Astrocyte of the spinal cord (primary cell): ENCODE data around the gene TRIOBP.

Experiments
- DNase-seq: peaks from one replicate; pipeline ENCODE4 v3.0.0; 2011; ENCODE audit warnings: low read depth, low spot score
- H3K4me3 ChIP-seq: 2 replicates; pipeline ENCODE4 v1.5.1; 2011; ENCODE audit warnings: low read depth, mild to moderate bottlenecking, low read length, moderate library complexity
- in situ Hi-C: cut with HindIII; loops from 2 replicates; pipeline ENCODE4 v1.10.0; 2017; ENCODE audit warnings: low sequenced_read_pairs
- TF ChIP-seq, protein P1 (sequence below): IDR thresholded peaks from 2 replicates; pipeline ENCODE4 v1.5.1; 2012; ENCODE audit warnings: low read depth, mild to moderate bottlenecking, low read length, inconsistent platforms

The TRIOBP gene

DNA sequence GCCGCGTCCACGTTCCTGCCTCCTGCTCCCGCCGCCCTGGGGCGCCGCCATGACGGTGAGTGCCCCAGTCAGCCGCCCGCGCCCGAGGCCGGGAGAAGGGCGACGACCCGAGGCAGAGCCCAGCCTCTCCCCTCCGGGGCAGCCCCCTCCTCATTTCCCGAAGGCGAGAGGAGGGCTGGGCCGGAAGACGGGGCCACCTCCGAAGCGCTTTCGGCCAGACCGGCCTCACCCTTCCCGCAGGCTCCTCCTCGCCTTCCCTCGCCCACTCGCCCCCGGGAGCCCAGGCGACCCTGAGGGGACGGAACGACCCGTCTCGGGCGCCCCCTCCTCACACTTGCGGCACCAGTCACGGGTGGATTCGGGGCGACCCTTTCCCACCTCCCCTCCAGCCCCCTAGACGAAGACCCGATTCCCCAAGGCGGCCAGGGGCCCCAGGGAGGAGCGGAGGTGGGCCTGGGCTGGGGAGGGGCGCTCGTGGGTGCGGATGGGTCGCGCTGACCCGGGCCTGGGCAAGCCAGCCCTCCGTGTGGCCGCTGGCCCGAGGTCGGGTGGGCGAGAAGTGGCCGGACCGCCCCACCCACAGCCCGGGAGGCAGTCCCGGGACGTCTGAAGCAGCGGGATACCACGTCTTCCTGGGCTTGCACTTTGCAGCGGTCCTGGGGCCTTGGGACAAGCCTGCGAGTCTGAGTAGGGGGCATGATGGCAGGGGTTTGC lies 49.7 kb downstream of the TRIOBP start:
- H3K4me3 ChIP-seq: peak overlapping the region; percentile 83
- TF ChIP-seq, protein P1, sequence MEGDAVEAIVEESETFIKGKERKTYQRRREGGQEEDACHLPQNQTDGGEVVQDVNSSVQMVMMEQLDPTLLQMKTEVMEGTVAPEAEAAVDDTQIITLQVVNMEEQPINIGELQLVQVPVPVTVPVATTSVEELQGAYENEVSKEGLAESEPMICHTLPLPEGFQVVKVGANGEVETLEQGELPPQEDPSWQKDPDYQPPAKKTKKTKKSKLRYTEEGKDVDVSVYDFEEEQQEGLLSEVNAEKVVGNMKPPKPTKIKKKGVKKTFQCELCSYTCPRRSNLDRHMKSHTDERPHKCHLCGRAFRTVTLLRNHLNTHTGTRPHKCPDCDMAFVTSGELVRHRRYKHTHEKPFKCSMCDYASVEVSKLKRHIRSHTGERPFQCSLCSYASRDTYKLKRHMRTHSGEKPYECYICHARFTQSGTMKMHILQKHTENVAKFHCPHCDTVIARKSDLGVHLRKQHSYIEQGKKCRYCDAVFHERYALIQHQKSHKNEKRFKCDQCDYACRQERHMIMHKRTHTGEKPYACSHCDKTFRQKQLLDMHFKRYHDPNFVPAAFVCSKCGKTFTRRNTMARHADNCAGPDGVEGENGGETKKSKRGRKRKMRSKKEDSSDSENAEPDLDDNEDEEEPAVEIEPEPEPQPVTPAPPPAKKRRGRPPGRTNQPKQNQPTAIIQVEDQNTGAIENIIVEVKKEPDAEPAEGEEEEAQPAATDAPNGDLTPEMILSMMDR: no peak
- in situ Hi-C loops: no loop called here
- DNase-seq: no peak

DNA sequence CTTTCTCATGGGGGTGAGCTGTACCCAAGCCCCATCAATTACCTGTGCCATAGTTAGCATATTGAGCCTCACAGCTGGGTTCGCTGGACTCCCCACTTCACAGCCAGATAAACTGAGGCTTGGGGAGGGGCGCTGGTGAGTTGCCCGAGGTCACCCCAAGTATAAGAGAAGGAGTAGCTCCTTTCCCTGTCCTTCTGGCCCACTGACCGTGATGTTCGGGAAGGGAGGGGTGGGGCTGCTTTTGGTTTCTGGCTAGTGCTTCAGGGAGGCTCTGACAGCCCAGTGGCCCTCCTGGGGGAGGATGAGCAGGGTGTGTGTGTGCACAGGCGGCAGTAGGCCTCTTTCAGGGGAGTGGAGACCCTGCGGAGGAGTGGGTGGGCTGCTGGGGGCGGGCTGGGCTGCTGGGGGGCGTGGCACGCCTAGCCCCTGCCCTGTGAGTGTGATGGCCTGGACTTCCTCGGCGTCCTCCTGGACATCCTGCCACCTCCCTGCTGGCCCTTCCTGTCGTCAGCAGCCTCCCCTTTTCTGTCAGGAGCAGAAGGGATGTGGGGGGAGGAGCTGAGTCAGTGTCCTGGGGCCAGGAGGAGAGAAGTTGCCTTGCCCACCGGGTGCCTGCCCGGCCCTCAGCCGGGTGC lies 50.3 kb downstream of the TRIOBP start:
- TF ChIP-seq, protein P1: no peak
- in situ Hi-C loops: no loop called here
- DNase-seq: peak; percentile 31
- peak overlapping the region; percentile 83 for H3K4me3 ChIP-seq

DNA sequence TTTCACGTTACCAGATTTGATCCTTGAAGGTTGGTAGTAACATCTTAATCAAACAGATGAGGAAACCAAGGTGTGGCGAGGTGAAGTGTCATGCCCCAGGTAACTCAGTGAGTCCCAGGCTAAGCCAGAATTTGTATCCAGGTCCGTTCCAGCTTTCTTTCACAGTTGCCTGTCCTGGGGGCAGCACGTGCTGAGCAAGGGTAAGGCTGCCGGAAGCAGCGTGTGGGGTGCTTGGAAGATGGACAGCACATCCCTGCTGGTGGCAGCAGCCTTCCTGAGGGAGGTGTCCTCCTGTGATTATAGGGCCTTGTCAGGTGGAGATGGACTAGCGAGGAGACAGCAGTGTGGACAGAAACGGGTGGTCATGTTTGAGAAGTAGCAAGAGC lies 50.9 kb downstream of the TRIOBP start:
- H3K4me3 ChIP-seq: peak overlapping the region; percentile 83
- TF ChIP-seq, protein P1: no peak
- in situ Hi-C loops: no loop called here
- DNase-seq: no peak

DNA sequence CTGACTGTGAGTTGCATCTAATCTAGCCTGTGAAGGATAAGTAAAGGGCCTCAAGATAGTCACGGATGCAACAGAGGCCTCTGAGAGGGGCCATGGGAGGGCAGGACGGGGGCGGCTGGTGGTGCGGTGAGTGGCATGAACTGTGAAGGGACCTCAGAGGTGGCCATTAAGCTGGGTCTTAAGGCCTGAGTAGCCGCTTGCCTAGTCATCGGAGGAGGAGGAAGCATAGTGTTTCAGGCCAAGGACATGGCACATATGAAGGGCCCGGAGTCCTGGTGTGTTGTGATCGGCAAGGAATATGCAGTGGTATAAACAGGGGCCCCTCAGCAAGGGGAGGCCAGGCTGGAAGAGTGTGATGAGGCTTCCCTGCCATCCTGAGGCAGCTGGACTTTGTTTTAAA lies 51.8 kb downstream of the TRIOBP start:
- no peak overlapping the region for H3K4me3 ChIP-seq
- in situ Hi-C loops: no loop called here
- DNase-seq: no peak
- TF ChIP-seq, protein P1: no peak

DNA sequence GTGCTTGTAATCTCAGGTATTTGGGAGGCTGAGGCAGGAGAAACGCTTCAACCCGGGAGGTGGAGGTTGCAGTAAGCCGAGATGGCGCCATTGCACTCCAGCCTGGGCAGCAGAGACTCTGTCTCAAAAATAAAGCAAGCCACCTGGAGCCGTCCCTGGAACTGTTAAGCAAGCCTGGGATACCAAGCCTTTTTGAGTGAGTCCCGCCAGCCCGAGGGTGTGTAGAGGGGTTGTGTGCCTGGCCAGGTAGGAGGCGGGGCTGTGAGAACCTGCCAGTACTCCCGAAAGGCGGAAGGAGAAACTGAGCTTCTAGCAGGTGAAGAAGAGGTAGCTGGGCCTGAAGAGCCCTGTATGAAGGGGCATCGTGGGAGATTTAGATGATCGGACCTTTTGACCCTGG lies 52.4 kb downstream of the TRIOBP start:
- no peak for DNase-seq
- in situ Hi-C loops: no loop called here
- TF ChIP-seq, protein P1: no peak
- no peak overlapping the region for H3K4me3 ChIP-seq

DNA sequence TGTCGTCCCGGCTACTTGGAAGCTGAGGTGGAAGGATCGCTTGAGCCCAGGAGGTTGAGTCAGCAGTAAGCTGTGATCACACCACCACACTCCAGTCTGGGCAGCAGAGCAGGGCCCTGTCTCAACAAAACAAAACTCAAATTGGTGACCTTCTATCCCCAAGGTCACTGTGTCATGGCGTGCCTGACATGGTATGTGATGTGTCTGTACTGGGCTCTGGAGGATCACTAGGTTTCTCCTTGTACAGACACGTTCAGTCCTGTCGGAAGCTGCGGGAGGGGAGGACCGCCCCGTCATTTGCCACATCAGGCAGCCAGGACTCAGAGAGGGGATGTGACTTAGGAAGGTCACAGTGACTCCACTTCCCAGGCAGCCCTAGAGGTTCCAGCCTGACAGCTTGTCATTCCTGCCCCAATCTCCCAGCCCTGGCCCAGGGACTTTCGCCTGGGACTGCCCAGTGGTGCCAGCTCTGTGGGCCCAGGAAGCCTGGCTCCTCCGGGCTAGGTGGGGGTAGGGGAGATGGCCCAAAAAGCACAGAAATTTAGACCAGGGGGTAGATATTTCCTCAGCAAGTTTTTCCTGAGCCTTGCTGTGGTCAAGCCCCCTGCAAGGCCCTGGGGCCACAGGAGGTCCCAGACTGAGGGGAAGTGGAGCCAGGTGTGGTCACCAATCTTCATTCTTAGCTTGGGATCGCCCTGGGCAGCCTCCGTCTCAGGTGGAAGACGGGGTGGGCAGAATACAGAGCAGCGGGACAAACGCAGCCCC lies 53.2 kb downstream of the TRIOBP start:
- peak; percentile 53 for DNase-seq
- in situ Hi-C loops: no loop called here
- TF ChIP-seq, protein P1: no peak
- no peak overlapping the region for H3K4me3 ChIP-seq
